Gastroesophageal sphincter (tissue), 4 donors: ENCODE measurements around the gene PRDM16. TPM values are rescaled to one million over a fixed set of nuclear protein-coding genes. Genes with fewer than 3 reads are reported as not detected.

Experiments used
- ATAC-seq: fragments of 150-250 bp; one replicate; pipeline ENCODE4 v1.9.1; 2016; ENCODE audit warnings: mild to moderate bottlenecking, moderate library complexity
- H3K27ac ChIP-seq, 4 donors: fragments of 200-600 bp; sonication (generic) in 3 of 4; 1 replicate in 3 of 4; 2 replicates in 1 of 4; pipeline ENCODE4 v1.5.1; 2016 to 2019
- H3K27me3 ChIP-seq: fragments of 200-600 bp; sonication (generic); one replicate; pipeline ENCODE4 v1.5.1; 2019
- H3K36me3 ChIP-seq, 2 donors: fragments of 200-600 bp; sonication (generic); one replicate each; pipeline ENCODE4 v1.5.1; 2019; ENCODE audit warnings: control low read depth in 1 of 2
- H3K4me1 ChIP-seq, 3 donors: fragments of 200-600 bp; sonication (generic); 1 replicate in 2 of 3; 2 replicates in 1 of 3; pipeline ENCODE4 v1.5.1; 2016 to 2019; ENCODE audit warnings: control low read depth in 2 of 3
- H3K4me3 ChIP-seq, 2 donors: fragments of 200-600 bp; sonication (generic); one replicate each; pipeline ENCODE4 v1.5.1; 2019; ENCODE audit warnings: mild to moderate bottlenecking in 1 of 2, moderate library complexity in 1 of 2
- H3K9me3 ChIP-seq, 3 donors: fragments of 200-600 bp; sonication (generic); one replicate each; pipeline ENCODE4 v1.5.1; 2017 to 2019; ENCODE audit warnings: control low read depth in 2 of 3
- CTCF ChIP-seq, 4 experiments: fragments of 200-600 bp in 2 of 4; fragments of 450-650 bp in 2 of 4; sonication (generic) in 1 of 4; IDR thresholded peaks; one replicate each; pipeline ENCODE4 v1.5.1; 2017 to 2019; ENCODE audit warnings: antibody characterized with exemption in 4 of 4, mild to moderate bottlenecking in 2 of 4, moderate library complexity in 2 of 4
- EP300 ChIP-seq: sonication (generic); formaldehyde crosslinking; IDR thresholded peaks from one replicate; pipeline ENCODE4 v1.6.1; 2017; ENCODE audit warnings: antibody characterized with exemption, mild to moderate bottlenecking
- POLR2A ChIP-seq, 2 donors: fragments of 450-650 bp; IDR thresholded peaks; one replicate each; pipeline ENCODE4 v1.6.1; 2017; ENCODE audit warnings: antibody characterized with exemption in 2 of 2, mild to moderate bottlenecking in 2 of 2, moderate library complexity in 1 of 2
- POLR2AphosphoS5 ChIP-seq: sonication (generic); formaldehyde crosslinking; IDR thresholded peaks from one replicate; pipeline ENCODE4 v1.6.1; 2017; ENCODE audit warnings: antibody characterized with exemption
- WGBS, 2 donors: methylation state at CpG; one replicate each; pipeline ENCODE4 v1.1.5; 2018; ENCODE audit warnings: low coverage in 1 of 2; 5-methylcytosine and 5-hydroxymethylcytosine counted together
- total RNA-seq, 4 donors: library from RNA; depleted of rRNA; stranded (reverse); fragments of >200 nt; gene quantifications; one replicate each; pipeline ENCODE4 v1.1.0, GENCODE V29; 2016

The PRDM16 gene
- total RNA-seq, 4 donors from 2014 or later = 1.1 to 3.4 (median 1.6) TPM

GRCh38 chr1:3106216-3106615 lies 37.2 kb downstream of the PRDM16 start:
- no peak overlapping the region for H3K4me3 ChIP-seq
- no peak for TF ChIP-seq POLR2A (IDR thresholded peaks at IDR 0.05)
- TF ChIP-seq CTCF (IDR thresholded peaks at IDR 0.05) = no peak
- WGBS, 2 donors = 92 to 100% methylated on average over 2 of the region's 8 CpGs
- no peak for ATAC-seq
- H3K36me3 ChIP-seq = no peaks in the 10 kb centered on the region
- peaks cover 0 to 15% (median 0%) of the 10 kb centered on the region in 3 donors for H3K9me3 ChIP-seq
- peaks cover 61% of the 10 kb centered on the region for H3K27me3 ChIP-seq
- H3K27ac ChIP-seq = no peak overlapping the region
- H3K4me1 ChIP-seq = peaks cover 0 to 16% (median 0%) of the 10 kb centered on the region in 3 donors

GRCh38 chr1:3107201-3107600 lies 38.2 kb downstream of the PRDM16 start:
- H3K27me3 ChIP-seq = peaks cover 61% of the 10 kb centered on the region
- no peak for ATAC-seq

GRCh38 chr1:3109355-3109754 lies 40.4 kb downstream of the PRDM16 start:
- H3K4me1 ChIP-seq = peaks cover 0 to 13% (median 0%) of the 10 kb centered on the region in 3 donors

More at GRCh38 chr1:3107201-3107600, 38.2 kb downstream of the PRDM16 start:
- no peak overlapping the region for H3K4me3 ChIP-seq
- WGBS, 2 donors = 41 to 74% methylated on average over 3 to 6 of the region's 7 CpGs
- H3K4me1 ChIP-seq = peaks cover 0 to 16% (median 0%) of the 10 kb centered on the region in 3 donors
- TF ChIP-seq EP300 (no peak), CTCF (IDR thresholded peaks at IDR 0.05) (no peak), POLR2AphosphoS5 (no peak), POLR2A (IDR thresholded peaks at IDR 0.05) (no peak)
- no peak overlapping the region for H3K27ac ChIP-seq
- H3K9me3 ChIP-seq = peaks cover 0 to 15% (median 0%) of the 10 kb centered on the region in 3 donors
- H3K36me3 ChIP-seq = no peaks in the 10 kb centered on the region

GRCh38 chr1:3111348-3112021 lies 42.5 kb downstream of the PRDM16 start:
- H3K9me3 ChIP-seq = peaks cover 0 to 15% (median 0%) of the 10 kb centered on the region in 3 donors
- no peak overlapping the region for H3K4me3 ChIP-seq
- H3K27me3 ChIP-seq = peaks cover 59% of the 10 kb centered on the region
- no peaks in the 10 kb centered on the region for H3K4me1 ChIP-seq
- no peaks in the 10 kb centered on the region for H3K36me3 ChIP-seq
- TF ChIP-seq EP300 (no peak), POLR2A (IDR thresholded peaks at IDR 0.05) (no peak), POLR2AphosphoS5 (no peak), CTCF (IDR thresholded peaks at IDR 0.05) (no peak)
- WGBS, 2 donors = 59 to 69% methylated on average over 9 to 35 of the region's 36 CpGs
- ATAC-seq = no peak
- H3K27ac ChIP-seq = no peak overlapping the region

More at GRCh38 chr1:3109355-3109754, 40.4 kb downstream of the PRDM16 start:
- 30% methylated on average over 4 of the region's 12 CpGs; no CpG with 5 or more reads in 1 of the 2 donors for WGBS, 2 donors
- TF ChIP-seq CTCF (IDR thresholded peaks at IDR 0.05) (no peak), POLR2A (IDR thresholded peaks at IDR 0.05) (no peak), POLR2AphosphoS5 (no peak), EP300 (no peak)
- H3K9me3 ChIP-seq = peaks cover 0 to 15% (median 0%) of the 10 kb centered on the region in 3 donors
- no peak overlapping the region for H3K4me3 ChIP-seq
- H3K27me3 ChIP-seq = peaks cover 63% of the 10 kb centered on the region
- no peaks in the 10 kb centered on the region for H3K36me3 ChIP-seq
- no peak for ATAC-seq
- H3K27ac ChIP-seq = no peak overlapping the region

- no peak for TF ChIP-seq POLR2AphosphoS5
- TF ChIP-seq CTCF (IDR thresholded peaks at IDR 0.05) = no peak
- no peak for TF ChIP-seq EP300
- no peaks in the 10 kb centered on the region for H3K36me3 ChIP-seq
- no CpG with 5 or more reads among the region's 17 CpGs for WGBS, 2 donors
Measured at GRCh38 chr1:3112526-3112925, 43.5 kb downstream of the PRDM16 start.

More at GRCh38 chr1:3112526-3112925, 43.5 kb downstream of the PRDM16 start:
- H3K9me3 ChIP-seq = peaks cover 0 to 11% (median 0%) of the 10 kb centered on the region in 3 donors
- H3K27me3 ChIP-seq = peaks cover 52% of the 10 kb centered on the region
- no peak overlapping the region for H3K27ac ChIP-seq
- no peak for ATAC-seq
- no peak overlapping the region for H3K4me3 ChIP-seq
- H3K4me1 ChIP-seq = no peaks in the 10 kb centered on the region
